ENCODE measurements around the gene CEP164. TPM values are rescaled to one million over a fixed set of nuclear protein-coding genes. Genes with fewer than 3 reads are reported as not detected.

Gene CEP164
- total and polyA plus RNA-seq, 10 of the 15 experiments (the other 5 are each of a cell fraction or from before 2014, with no cell fraction given) = 4.2 to 31.2 (median 20.2) TPM

- ATAC-seq (no peak), DNase-seq (ENCODE audit: low read depth, low spot score) (no peak), FAIRE-seq (no peak)
- H3K27ac ChIP-seq (ENCODE audit: control insufficient read depth, insufficient read depth) = no peak overlapping the region
- CTCF ChIA-PET = interaction anchor here (1.6 to 6.8 kb wide), 4 partner anchors 24 to 516 kb away, joined by 4 to 156 read pairs (median 4); no protein-coding TSS in a partner anchor
- no peaks in the 10 kb centered on the region for H3K79me2 ChIP-seq (ENCODE audit: control insufficient read depth, insufficient read depth, low read length)
- H2AFZ ChIP-seq (ENCODE audit: control insufficient read depth, low read depth, low read length) = no peak overlapping the region
- H3K4me1 ChIP-seq (ENCODE audit: control insufficient read depth, insufficient read depth, low read length) = peaks cover 10% of the 10 kb centered on the region
- TF ChIP-seq NKRF (conservative IDR thresholded peaks at IDR 0.05) = no peak
- no TSS peak for BruUV-seq (replicated peaks)
- intact Hi-C loops (cut with micrococcal nuclease; ENCODE audit: unreplicated experiment) = no loop called here
- H3K4me3 ChIP-seq = no peak overlapping the region
- POLR2A ChIA-PET = no interaction called here
- H4K20me1 ChIP-seq (ENCODE audit: control insufficient read depth, insufficient read depth) = no peaks in the 10 kb centered on the region
- no peak overlapping the region for H3K4me2 ChIP-seq (ENCODE audit: control insufficient read depth, insufficient read depth)
- no peaks in the 10 kb centered on the region for H3K9me3 ChIP-seq (replicated peaks; ENCODE audit: control insufficient read depth, insufficient read depth, low read length)
- WGBS (ENCODE audit: insufficient coverage, insufficient replicate concordance, low lambda C conversion rate, missing lambda C conversion rate) = 53% methylated on average over 15 of the region's 15 CpGs
- SMC1A ChIA-PET (ENCODE audit: uncharacterized antibody, unreplicated experiment) = interaction anchor here (1.0 to 1.4 kb wide), 3 partner anchors 44 to 377 kb away, joined by 3 read pairs; no protein-coding TSS in a partner anchor
- no peak overlapping the region for H3K9ac ChIP-seq (ENCODE audit: control insufficient read depth, insufficient read depth, low read length)
- no peaks in the 10 kb centered on the region for H3K36me3 ChIP-seq (ENCODE audit: control insufficient read depth in 2 of 2, insufficient read depth in 2 of 2, low read length in 1 of 2)
- RAD21 ChIA-PET (ENCODE audit: unreplicated experiment) = interaction anchor here (0.9 to 3.3 kb wide), 2 partner anchors 15 to 49 kb away, joined by 3 to 13 read pairs; no protein-coding TSS in a partner anchor
- in situ Hi-C loops (cut with MboI) = loop anchor here (25.0 kb wide), 1 partner anchor 632 kb away; no protein-coding TSS in a partner anchor
- no peaks in the 10 kb centered on the region for H3K27me3 ChIP-seq (replicated peaks in 1 of 2; ENCODE audit: control insufficient read depth in 2 of 2, insufficient read depth in 2 of 2, low read length in 1 of 2)
Measured at GRCh38 chr11:117430293-117430955, 102.8 kb downstream of the CEP164 start.

- intact Hi-C loops (cut with micrococcal nuclease; ENCODE audit: unreplicated experiment) = no loop called here
- SMC1A ChIA-PET (ENCODE audit: uncharacterized antibody, unreplicated experiment) = interaction anchor here (0.6 to 1.0 kb wide), 2 partner anchors 13 to 43 kb away, joined by 3 read pairs; no protein-coding TSS in a partner anchor
- Histone ChIP-seq H2AFZ (ENCODE audit: control insufficient read depth, low read depth, low read length) (no peak overlapping the region), H3K9me3 (replicated peaks; ENCODE audit: control insufficient read depth, insufficient read depth, low read length) (no peaks in the 10 kb centered on the region), H3K4me3 (no peak overlapping the region), H3K9ac (ENCODE audit: control insufficient read depth, insufficient read depth, low read length) (no peak overlapping the region), H3K27me3 (replicated peaks in 1 of 2; ENCODE audit: control insufficient read depth in 2 of 2, insufficient read depth in 2 of 2, low read length in 1 of 2) (no peaks in the 10 kb centered on the region), H4K20me1 (ENCODE audit: control insufficient read depth, insufficient read depth) (no peaks in the 10 kb centered on the region), H3K4me2 (ENCODE audit: control insufficient read depth, insufficient read depth) (no peak overlapping the region), H3K27ac (ENCODE audit: control insufficient read depth, insufficient read depth) (no peak overlapping the region), H3K79me2 (ENCODE audit: control insufficient read depth, insufficient read depth, low read length) (no peaks in the 10 kb centered on the region), H3K36me3 (ENCODE audit: control insufficient read depth in 2 of 2, insufficient read depth in 2 of 2, low read length in 1 of 2) (no peaks in the 10 kb centered on the region), H3K4me1 (ENCODE audit: control insufficient read depth, insufficient read depth, low read length) (peaks cover 16% of the 10 kb centered on the region)
- DNase-seq (ENCODE audit: low read depth, low spot score) = no peak
- WGBS (ENCODE audit: insufficient coverage, insufficient replicate concordance, low lambda C conversion rate, missing lambda C conversion rate) = 75% methylated on average over 7 of the region's 7 CpGs
- BruUV-seq (replicated peaks) = no TSS peak
- RAD21 ChIA-PET (ENCODE audit: unreplicated experiment) = interaction anchor here (0.9 kb wide), 1 partner anchor 14 kb away, joined by 3 read pairs; no protein-coding TSS in a partner anchor
- TF ChIP-seq ATF3 (IDR thresholded peaks at IDR 0.05; ENCODE audit: borderline replicate concordance, extremely low read depth, low read depth, low read length) = no peak
- no peak for FAIRE-seq
- in situ Hi-C loops (cut with MboI) = loop anchor here (25.0 kb wide), 1 partner anchor 631 kb away; no protein-coding TSS in a partner anchor
- CTCF ChIA-PET = interaction anchor here (1.3 kb wide), 1 partner anchor 190 kb away, joined by 9 read pairs; no protein-coding TSS in a partner anchor
- no peak for ATAC-seq
- POLR2A ChIA-PET = no interaction called here
Measured at GRCh38 chr11:117431436-117431835, 103.8 kb downstream of the CEP164 start.

Data from GM12878 (cell line).